ENCODE measurements around the gene SOX5.
"Not testable (repeated sequence)": the region's sequence is repeated elsewhere in the genome, so short reads cannot be mapped to it uniquely, and the experiment has no call there.

Gene SOX5

DNA sequence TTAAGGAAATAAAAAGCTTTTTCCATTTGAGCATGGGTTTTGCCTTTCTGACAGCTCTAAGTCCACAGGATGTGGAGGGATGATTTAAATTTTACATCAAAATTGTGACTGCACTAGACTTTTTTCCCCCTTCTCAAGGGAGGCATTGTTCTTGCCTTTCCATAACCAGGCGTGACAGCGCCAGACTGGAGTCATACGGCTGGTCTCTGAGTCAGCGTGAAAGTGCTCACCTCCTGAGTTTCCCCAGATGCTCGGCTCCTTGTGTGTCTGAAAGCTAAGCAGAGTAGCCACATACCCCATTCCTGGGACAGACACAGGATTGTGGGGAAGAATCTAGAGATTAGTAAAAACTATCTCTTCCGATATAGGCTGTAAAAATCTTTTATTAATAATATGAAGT is 43.1 kb downstream of the SOX5 start:
- no peak for DNase-seq

DNA sequence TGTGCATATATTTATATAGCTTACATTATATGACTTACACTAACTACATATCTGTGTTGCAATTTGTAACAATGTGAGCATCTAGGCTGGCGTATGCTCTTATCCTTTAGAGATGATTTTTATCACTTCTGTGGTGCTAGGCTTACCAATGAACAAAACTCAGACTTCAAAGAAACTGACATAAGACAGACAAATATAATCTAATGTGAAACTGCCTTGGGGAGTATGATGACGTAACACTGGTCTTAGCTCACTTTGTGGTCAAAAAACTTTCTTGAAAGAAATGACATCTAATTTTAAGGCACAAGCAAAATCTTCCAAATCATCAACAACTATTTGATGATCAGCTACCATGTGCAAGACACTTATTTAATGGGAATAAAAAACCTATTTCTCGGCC is 50.0 kb downstream of the SOX5 start:
- no peak for DNase-seq

DNA sequence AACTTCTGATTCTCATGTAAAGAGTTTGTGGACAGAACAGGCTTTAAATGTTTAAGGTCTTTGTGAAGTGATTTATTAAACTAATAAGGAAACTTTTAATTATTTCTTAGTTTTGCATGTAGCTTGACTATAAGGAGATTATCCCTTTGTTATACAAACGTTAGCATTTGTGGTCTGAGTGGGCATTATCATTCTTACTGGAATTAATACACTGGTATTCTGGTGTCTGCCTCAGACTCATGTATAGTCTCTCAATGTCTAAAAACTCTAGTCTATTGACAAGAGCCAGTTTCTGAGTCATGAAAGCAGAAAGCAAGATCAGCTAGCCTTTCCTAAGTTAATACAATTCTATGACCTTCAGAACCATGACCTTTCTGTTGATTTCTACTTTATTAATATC is 51.3 kb downstream of the SOX5 start:
- DNase-seq, result no peak

DNA sequence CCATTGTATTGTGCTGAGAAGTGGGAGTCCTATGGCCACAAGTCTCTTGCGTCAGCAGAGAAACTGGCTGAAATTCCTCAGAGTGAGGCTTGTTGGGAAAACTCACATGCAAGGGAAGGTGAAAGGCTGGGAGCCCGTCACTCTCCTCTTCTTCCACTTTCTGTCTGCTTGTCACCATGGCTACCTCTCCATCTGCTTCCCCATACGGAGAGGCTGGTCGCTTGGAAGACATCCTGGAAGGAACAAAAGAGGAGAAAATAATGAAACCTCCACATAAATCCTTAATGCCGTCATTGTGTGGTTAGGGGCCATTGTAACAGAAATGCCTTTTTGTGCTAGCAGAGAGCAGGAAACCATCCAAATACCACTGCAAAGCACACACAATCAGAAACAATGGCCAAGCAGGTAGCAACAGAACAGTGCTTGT is 53.7 kb downstream of the SOX5 start:
- no peak for DNase-seq

DNA sequence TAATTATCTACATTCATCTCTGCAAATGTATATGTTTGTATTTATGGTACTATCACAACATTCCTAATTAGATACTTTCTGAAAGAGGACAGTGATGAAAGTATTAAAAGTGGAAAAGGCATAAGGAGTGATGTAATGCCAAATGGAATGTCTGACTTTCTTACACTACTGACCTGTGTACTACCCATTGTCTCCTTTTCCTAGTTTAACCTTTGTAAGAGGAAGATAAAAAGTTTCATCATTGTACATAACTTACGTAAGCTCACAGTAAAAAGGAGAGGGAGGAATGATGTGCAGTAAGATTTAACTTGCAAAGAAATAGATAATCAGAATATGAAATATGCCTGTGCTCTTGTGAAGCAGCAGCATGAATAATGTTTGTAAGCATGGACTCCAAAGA is 55.9 kb downstream of the SOX5 start:
- no peak for DNase-seq

DNA sequence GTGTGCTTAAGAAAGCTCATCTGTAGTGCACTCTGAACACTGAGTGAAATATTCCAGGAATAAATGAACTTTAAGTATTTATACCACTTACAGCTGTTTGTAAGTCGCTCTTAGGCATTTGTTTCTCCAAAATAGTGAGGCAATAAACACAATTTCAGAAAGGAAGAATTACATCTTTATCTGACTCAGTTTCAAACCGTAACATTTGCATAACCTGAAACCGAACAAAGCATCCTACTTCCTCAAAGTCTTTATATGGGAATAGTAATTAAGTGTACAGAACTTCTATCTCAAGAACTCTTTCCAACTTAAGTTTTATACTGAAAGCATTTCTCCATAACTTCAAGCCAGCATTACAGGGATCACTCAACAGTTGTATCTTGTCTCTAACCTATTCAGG is 58.4 kb downstream of the SOX5 start:
- no peak for DNase-seq

DNA sequence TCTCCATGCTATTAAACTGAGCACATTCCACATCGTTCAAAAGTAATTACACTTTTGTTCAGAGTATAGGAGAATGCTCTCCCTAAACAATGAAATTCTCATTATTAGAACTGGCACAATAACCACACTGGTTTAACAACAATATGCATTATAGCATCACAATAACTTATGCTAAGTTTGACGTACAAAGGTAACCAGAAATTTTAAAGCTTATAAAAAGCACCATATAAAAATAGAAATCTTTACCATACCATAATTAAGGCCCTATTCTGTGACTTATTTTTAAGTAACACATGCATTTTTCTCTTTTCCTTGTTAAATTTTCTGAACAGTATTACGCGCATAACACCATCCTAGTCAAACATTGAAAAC is 60.4 kb downstream of the SOX5 start:
- DNase-seq, result no peak

DNA sequence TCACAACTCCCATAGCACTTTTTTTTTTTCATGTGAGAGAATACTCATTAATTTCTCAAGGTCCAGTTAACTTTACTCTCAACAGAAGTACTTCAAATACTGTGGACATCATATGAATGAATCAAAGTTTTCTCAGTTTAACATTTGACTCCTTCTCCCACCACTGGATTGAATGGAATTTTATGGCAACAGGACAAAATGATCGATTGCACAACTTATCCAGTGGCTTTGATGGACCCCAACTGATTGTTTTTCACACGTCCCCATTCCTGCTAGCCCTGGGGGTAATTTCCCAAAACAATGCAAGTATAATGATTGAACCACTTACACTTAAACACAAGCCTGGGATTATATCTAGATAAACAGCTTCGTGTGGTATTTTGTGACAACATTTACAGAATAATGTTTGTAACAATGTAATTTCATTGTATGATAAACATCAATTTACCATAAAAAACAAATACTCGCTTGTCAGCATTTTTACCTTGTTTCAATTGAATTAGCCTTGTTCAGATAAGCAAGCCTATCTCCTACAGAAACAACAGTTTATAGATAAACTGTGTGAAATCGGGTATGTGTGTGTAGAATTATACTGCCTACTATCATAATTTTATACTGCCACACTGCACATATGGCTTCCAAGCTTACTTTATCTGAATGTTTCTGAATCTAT is 60.9 kb downstream of the SOX5 start:
- DNase-seq, result no peak

DNA sequence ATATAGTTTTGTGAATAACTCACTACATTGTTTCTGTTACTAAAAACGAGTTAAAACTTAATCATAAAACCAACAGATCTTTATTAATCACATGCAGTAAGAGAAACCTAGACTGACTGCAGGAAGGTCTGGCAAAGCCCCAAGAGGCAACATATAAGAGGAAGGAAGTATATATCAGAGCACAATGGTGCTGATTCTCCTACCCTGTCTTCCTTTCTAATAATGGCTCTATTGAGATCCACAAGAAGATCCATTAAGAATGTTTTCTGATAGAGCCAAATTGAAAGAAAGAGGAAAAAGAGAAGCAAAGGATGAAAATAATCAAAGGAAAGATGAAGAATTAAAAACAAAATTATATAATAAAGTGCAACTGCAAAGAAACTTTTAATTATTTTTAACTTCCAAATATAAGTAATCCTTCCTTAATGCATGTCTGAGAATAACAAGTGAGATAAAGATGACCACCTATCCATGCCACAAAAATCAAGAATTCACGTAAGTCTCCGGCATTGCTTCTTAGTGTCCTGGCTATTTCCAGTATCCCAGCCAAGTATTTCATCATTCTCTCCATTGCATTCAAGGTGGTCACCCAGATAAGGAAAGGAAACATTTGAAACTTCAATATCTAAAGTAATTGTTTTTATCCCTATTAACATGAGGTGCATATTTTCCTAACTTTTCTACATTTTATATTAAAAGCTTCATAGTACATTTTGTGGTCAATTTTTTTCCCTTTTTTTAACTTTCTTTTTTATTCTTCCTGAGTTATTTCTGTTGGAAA is 62.2 kb downstream of the SOX5 start:
- DNase-seq, result no peak

DNA sequence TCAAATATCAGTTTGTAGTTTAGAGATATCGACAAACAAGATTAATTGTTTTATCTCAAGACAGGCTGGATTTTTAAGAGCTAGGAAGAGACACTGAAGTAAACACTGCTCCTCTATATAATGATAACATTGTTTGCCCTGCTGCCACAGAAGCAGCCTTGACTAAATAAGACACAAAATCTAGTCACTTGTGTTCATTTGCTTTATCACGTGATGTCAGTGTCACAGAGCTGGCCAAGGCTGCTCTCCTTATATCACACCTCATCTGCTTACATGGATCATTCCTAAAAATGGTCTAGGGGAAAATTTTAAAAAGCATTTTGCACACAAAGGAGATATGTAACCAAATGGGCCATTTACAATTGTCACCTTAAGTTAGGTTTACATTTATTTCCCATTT is 64.1 kb downstream of the SOX5 start:
- DNase-seq, result no peak

DNA sequence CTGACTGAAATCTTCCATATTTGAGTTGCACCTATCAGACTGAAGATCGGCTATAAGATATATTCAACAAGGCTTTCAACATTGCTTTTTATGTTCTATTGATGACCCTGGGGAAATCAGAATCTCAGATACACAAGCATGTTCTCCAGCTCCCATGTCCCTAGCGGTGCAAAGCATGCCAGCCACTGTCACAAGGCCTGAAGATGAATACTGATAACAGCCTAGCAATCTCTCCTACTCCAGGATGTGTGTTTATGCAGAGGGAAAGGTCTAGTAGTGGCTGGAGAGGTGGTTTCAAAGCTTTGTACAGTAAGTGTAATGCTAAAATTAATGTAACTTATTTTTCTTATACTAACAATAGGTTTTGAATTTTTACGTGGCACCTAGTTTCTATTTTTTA is 64.6 kb downstream of the SOX5 start:
- DNase-seq, result no peak

DNA sequence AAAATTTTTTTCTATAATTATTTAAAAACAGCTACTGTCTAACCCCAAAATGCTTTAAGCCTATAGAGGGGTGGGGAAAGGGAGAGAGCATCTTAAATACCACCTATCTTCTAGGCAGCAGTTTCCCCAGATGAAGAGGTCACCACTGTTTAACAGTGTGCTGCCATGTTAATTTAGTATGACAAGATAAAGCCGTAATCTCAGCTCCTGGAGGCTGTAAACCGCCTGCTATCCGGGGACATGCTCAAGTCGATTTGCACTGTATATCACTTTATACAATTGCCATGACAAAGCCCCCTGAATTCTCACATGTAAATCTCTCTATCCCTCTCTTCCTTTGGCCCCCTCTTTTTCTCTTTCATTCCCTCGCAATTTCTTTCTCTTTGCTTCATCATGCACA is 68.5 kb downstream of the SOX5 start:
- DNase-seq, result no peak

DNA sequence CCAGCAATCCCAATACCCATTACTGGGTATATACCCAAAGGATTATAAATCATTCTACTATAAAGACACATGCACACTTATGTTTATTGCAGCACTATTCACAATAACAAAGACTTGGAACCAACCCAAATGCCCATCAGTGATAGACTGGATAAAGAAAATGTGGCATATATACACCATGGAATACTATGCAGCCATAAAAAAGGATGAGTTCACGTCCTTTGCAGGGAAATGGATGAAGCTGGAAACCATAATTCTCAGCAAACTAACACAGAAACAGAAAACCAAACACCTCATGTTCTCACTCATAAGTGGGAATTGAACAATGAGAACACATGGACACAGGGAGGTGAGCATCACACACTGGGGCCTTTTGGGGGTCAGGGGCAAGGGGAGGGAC is 72.9 kb downstream of the SOX5 start:
- DNase-seq, result not testable (repeated sequence)

DNA sequence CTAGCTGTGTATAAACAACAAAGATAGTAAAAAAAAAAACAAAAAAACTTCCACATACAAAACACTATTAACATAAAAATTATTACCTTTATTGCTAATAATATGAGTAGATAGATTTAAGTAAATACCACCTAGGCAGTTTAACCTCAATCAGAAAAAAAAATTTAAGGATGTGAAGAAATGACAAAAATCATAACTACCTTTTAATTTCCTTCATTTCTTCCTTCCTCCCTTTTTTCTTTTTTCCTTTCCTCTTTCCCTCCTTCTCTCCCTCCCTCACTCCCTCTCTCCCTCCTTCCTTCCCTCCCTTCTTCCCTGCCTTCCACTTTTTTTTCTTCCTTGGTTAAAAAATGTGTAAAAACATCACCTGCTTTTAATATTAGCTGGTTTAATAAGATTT is 81.7 kb downstream of the SOX5 start:
- no peak for DNase-seq

DNA sequence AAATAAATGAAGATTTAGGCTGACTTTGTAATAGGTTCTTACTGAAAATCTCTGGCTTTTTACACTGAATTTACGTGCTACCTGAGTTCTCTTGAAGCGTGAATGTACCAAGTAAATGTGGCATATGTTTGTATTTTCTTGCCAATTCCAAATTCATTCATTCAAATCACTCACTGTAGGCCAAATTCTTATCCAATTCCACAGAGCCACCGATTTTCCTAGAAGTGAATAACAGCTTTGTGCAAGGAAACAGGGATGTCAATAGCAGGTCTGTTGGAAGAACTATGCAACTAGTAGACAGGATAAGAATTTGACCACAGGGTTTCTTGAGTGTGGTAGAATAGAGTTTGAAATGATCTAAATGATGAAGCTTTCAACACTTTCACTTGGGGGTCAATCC is 86.8 kb downstream of the SOX5 start:
- DNase-seq, result no peak

DNA sequence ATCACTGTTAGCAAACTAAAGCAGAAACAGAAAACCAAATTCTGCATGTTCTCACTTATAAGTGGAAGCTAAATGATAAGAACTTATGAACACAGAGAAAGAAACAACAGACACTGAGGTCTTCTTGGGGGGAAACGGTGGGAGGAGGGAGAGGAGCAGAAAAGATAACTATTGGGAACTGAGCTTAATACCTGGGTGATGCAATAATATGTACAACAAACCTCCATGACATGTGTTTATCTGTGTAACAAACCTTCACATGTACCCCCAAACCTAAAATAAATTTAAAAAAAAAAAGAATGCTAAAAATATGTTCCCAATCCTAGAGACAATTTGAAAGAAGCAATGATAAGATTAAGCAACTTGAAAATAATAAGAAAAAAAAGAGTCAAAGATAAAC is 89.5 kb downstream of the SOX5 start:
- no peak for DNase-seq

DNA sequence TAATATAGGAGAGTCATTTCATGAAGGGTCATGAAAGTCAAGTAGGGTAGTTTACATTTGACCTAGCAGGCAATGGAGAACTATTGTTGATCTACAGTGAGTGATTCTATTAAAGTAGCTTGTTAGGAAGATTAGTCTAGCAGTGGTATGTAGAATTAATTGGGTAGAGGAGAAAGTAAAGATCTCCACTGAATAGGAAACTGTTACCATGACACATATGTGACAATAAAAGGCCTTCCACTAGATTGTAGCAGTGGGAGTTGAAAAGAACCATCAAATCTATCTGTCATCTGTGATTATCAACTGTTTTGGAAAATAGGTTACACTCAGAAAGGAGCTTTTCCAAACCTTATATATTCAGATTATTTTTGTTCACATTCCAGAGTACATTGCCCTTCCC is 92.3 kb downstream of the SOX5 start:
- no peak for DNase-seq

DNA sequence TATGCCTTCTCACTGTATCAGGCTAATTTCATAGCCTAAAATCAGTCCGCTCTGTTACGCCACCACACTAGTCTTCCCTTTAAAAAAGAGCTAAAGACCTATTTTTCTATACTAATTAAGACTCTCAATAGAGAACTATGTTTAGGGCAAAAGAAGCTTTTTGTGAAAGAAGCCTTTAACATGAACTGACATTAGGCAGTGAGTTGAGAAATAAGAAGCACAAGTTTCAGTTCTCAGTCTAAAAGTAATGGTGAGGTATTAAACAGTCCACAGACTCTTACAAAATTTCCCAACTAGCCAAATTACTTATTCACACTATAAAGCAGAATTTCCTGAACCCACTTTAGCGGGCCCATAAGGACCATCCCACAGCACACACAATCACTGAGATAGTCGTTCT is 93.7 kb downstream of the SOX5 start:
- DNase-seq, result no peak

DNA sequence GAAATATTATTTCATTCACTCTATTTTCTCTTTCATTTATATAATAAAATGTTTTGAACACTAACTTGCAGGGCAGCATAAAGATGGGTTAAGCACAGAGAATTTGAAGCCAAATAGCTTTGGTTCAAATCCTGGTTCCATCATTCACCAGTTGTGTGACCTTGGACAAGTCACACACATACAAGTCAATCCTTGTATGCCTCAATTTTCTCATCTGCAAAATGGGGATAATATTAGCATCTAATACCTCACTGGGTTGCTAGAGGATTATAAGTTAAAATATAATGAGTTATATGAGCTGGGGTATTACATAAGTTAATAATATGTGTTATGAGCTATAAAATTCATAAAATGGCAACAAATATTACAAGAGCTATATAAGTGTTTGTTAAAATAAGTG is 94.9 kb downstream of the SOX5 start:
- no peak for DNase-seq

DNA sequence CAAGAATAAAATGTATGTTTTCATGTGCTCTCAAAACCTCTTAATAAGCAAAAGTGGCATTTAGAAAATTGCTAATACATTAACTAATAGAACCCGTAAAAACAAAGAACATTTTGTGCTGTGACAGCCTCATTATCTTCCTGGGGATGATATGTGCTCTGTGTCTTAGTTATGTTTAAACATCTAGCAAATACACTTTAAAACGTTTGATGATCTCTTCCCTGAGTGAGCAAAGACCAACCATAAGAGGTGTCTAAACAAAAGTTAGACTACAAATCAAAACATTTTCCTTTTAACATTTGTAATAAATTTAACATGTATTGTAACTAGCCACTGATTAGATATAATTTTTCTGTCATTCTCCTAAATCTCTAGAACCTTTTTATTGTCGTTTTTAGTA is 95.8 kb downstream of the SOX5 start:
- no peak for DNase-seq

DNA sequence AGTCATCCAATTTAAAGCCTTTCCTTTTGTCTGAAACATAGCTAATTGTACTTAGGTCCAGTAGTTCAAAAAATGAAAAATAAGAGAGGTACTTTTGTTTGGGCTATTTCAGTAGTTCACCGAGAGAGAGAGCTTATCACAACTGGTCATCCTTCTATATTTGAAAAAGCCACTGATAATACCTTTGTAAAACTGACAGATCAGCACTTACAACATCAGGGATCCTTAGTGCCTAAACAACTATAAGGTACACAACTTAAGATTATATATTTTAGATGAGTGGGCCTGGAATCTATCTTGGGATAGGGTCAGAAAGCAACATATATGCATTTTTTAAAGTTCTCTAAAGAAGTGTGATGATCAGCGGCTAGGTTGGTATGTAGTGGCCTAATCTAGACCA is 97.9 kb downstream of the SOX5 start:
- DNase-seq, result no peak

DNA sequence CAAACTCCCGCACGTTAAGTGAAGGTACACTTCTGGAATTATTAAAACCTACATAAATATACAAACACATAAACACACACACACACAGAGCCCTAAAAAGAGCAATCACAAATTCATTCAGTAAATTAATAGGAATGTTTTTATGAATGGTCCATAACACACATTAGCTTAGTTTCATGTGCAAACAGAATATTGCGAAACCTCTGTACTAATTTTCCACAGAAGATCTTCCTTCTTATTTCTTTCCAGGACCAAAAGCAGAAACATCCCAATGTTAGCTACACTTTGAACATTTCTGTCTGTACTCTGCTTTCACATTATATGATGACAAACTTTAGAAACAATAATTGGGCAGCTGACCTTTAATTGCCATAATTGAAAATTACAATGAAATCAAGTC is 101.6 kb downstream of the SOX5 start:
- no peak for DNase-seq

DNA sequence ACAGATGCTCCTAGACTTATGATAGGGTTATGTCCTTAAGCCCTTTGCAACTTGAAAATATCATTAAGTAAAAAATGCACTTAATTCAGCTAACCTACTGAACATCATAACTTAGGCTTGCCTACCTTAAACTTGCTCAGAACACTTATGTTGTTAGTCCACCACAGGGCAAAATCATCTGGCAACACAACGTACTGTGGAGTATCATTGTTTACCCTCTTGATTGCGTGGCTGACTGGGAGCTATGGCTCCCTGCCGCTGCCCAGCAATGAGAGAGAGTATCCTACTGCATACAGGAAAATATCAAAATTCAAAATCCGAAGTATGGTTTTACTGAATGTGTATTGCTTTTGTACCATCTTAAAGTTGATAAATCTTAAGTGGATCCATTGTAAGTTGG is 105.5 kb downstream of the SOX5 start:
- no peak for DNase-seq

DNA sequence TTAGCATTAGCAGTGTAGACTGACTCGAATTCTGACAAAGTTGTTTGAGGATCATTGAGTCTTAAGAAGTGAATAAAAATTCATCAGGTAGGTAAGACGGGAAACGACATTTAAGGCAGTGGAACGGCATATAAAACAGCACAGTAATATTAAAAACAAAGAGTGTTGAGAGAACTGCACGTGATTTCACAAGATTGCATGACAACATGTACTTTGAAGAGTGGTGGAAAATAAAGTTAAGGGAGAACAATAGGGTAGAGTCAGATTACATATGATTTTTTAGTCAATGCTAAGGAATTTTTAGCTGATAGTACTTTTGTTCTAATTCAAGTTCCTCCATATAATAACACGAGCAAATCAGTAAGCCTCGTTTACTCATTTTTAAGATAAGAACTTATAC is 115.4 kb downstream of the SOX5 start:
- DNase-seq, result no peak

DNA sequence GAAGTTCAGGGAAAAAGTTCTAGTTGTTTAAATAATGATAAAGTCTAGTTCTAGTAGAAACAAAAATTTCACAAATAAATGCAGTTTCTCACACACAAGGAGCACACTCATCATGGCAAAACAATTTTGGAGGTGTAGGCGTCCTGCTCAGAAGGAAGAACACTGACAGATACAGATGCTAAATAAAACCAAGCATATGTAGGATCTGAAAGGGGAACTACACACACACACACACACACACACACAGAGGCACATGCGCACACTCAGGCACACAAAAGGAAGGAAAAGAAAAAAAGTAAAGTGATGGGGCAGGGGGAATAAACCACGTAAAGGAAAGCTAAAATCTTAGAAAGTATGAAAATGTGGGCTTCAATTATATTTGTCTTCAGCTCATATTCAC is 117.7 kb downstream of the SOX5 start:
- no peak for DNase-seq

Data from CD4-positive, alpha-beta T cell treated with Interleukin-17A for 1 hour (primary cell).